A204.1 (cell line): ENCODE results near the gene CTNNA2.
"Not testable (repeated sequence)": the region's sequence is repeated elsewhere in the genome, so short reads cannot be mapped to it uniquely, and the experiment has no call there.

Experiments
- FAIRE-seq: peaks from 2 replicates; lab custom pipeline; 2012; peaks lifted over from hg19 to GRCh38; lab: Jason Lieb, UNC

Gene CTNNA2

GRCh38 chr2:80151248-80151647 is 638.4 kb downstream of the CTNNA2 start:
- FAIRE-seq = no peak

GRCh38 chr2:80151651-80152050 is 638.8 kb downstream of the CTNNA2 start:
- no peak for FAIRE-seq

- FAIRE-seq = no peak
Measured at GRCh38 chr2:80153151-80153550, 640.3 kb downstream of the CTNNA2 start.

GRCh38 chr2:80153768-80154167 is 640.9 kb downstream of the CTNNA2 start:
- FAIRE-seq = no peak

- no peak for FAIRE-seq
Measured at GRCh38 chr2:80154231-80154915, 641.5 kb downstream of the CTNNA2 start.

- no peak for FAIRE-seq
Measured at GRCh38 chr2:80164375-80164774, 651.5 kb downstream of the CTNNA2 start.

- no peak for FAIRE-seq
Measured at GRCh38 chr2:80166483-80167171, 653.8 kb downstream of the CTNNA2 start.

- no peak for FAIRE-seq
Measured at GRCh38 chr2:80167284-80167808, 654.5 kb downstream of the CTNNA2 start.

- no peak for FAIRE-seq
Measured at GRCh38 chr2:80168037-80168436, 655.2 kb downstream of the CTNNA2 start.

GRCh38 chr2:80168801-80169200 is 656.0 kb downstream of the CTNNA2 start:
- no peak for FAIRE-seq

GRCh38 chr2:80169811-80170594 is 657.2 kb downstream of the CTNNA2 start:
- FAIRE-seq = no peak

- FAIRE-seq = no peak
Measured at GRCh38 chr2:80185091-80185490, 672.2 kb downstream of the CTNNA2 start.

- no peak for FAIRE-seq
Measured at GRCh38 chr2:80186262-80186661, 673.4 kb downstream of the CTNNA2 start.

GRCh38 chr2:80187156-80187555 is 674.3 kb downstream of the CTNNA2 start:
- FAIRE-seq = no peak

- FAIRE-seq = no peak
Measured at GRCh38 chr2:80190166-80190565, 677.3 kb downstream of the CTNNA2 start.

GRCh38 chr2:80193566-80193965 is 680.7 kb downstream of the CTNNA2 start:
- FAIRE-seq = no peak

- FAIRE-seq = no peak
Measured at GRCh38 chr2:80195034-80195433, 682.2 kb downstream of the CTNNA2 start.

- FAIRE-seq = no peak
Measured at GRCh38 chr2:80198042-80198441, 685.2 kb downstream of the CTNNA2 start.

GRCh38 chr2:80199504-80199903 is 686.7 kb downstream of the CTNNA2 start:
- no peak for FAIRE-seq

GRCh38 chr2:80203929-80204328 is 691.1 kb downstream of the CTNNA2 start:
- not testable (repeated sequence) for FAIRE-seq

GRCh38 chr2:80205498-80205897 is 692.6 kb downstream of the CTNNA2 start:
- FAIRE-seq = no peak

- no peak for FAIRE-seq
Measured at GRCh38 chr2:80209458-80209857, 696.6 kb downstream of the CTNNA2 start.

GRCh38 chr2:80217446-80217845 is 704.6 kb downstream of the CTNNA2 start:
- FAIRE-seq = no peak
